ENCODE results near the gene HEPHL1. TPM values are rescaled to one million over a fixed set of nuclear protein-coding genes. Genes with fewer than 3 reads are reported as not detected.

The HEPHL1 gene
- total RNA-seq, 1 experiment from 2014 or later = not detected

GRCh38 chr11:94139416-94139815 lies 118.3 kb downstream of the HEPHL1 start:
- DNase-seq = no peak
- Histone ChIP-seq H3K9me3 (replicated peaks) (no peaks in the 10 kb centered on the region), H3K4me3 (no peak overlapping the region), H3K36me3 (no peaks in the 10 kb centered on the region), H3K27ac (no peak overlapping the region), H3K4me1 (peaks cover 22% of the 10 kb centered on the region), H3K27me3 (no peaks in the 10 kb centered on the region)

DNA sequence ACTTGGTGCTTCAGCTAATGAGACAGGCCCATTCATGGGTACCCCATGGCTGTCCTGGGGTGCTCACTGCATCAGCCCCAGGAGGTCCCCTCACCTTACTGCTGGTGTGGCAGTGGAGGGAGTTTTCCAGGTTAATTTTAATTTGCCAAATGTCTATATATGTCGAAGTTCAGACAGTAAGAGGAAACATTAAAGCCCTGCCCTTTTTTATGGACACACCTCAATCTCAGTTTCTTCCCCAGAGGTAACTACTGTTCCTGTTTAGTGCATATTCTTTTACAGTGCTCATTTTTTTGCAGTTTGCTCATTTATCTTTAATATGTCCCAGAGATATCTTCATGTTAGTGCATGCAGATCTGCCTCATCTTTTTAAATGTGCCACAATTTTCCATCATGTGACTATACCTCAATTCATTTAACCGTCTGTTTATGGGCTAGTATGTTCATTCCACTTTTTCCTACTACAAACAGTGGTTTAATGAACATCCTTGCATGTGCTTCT lies 119.1 kb downstream of the HEPHL1 start:
- peaks cover 16% of the 10 kb centered on the region for H3K4me1 ChIP-seq
- H3K36me3 ChIP-seq = no peaks in the 10 kb centered on the region
- no peak for DNase-seq
- H3K9me3 ChIP-seq (replicated peaks) = no peaks in the 10 kb centered on the region
- H3K4me3 ChIP-seq = no peak overlapping the region
- no peak overlapping the region for H3K27ac ChIP-seq
- no peaks in the 10 kb centered on the region for H3K27me3 ChIP-seq

GRCh38 chr11:94141511-94142307 lies 120.6 kb downstream of the HEPHL1 start:
- peaks cover 7% of the 10 kb centered on the region; the same call in 1 of the 2 replicates for H3K4me1 ChIP-seq
- no peak overlapping the region for H3K27ac ChIP-seq

DNA sequence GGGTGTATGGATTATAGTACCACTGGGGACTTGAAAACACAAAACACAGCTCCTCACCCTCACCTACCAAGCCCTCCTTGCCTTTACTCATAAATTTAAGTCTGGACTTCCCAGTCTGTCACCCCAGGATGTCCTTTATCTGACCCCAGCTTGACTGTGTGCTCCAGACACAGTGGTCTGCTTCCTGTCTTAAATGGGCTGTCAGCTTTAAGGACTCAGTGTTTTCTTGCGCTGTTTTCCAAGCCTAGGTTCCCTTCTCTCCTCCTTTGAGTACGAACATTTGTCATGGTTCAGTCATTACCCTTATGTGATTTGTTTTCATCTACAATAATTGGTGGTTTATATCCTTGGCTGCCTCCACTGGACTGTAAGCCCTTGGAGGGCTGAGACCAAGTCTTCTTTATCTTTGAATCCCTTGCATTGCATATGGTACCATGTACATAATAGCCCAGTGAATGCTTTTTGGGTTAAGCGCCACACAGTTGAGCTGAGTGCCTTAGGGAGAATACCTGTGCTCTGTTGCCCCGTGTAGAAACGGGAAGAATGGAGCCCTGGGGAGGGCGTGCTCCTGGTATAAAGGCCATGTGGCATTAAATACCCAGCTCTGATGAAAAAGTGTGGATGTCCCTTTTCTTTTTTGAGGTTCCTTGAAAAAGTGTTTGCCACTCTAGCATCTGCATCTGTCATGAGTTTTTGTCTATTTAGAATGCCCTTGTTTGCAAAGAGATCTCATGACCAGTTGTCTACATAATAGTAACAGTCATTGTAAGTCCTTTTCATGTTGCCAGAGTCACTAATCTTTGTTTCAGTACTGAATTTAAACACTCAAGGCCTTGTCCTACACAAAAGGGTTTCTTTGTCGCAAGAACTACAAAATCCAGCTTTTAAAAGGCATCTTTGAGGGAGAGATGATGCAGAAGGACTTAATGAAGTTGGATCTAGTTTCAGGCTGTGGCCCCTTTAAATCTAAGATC lies 121.4 kb downstream of the HEPHL1 start:
- Histone ChIP-seq H3K36me3 (no peaks in the 10 kb centered on the region), H3K4me3 (no peak overlapping the region), H3K4me1 (peaks cover 7% of the 10 kb centered on the region; the same call in 1 of the 2 replicates), H3K27ac (no peak overlapping the region), H3K9me3 (replicated peaks) (no peaks in the 10 kb centered on the region), H3K27me3 (no peaks in the 10 kb centered on the region)
- DNase-seq = no peak

More at GRCh38 chr11:94141511-94142307, 120.6 kb downstream of the HEPHL1 start:
- Histone ChIP-seq H3K36me3 (no peaks in the 10 kb centered on the region), H3K4me3 (no peak overlapping the region), H3K27me3 (no peaks in the 10 kb centered on the region), H3K9me3 (replicated peaks) (no peaks in the 10 kb centered on the region)
- no peak for DNase-seq

DNA sequence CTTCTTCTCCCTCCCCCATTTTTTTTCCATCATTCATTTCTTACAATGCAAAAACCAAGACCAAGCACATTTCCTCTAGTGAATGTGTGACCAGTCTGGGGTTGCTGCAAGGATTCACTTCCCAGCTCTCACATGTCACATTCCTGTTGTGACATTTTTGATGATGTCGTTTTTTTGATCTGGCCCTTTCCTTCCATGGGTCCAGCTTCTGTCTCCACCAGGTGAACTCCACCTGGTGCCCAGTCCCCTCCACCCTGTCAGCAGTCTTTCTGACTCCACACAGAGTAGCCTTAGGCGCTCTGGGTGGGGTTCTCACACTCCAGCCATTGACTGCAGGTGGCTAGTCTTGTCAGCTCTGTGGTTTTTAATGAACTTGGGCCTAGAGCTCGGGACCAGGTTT lies 123.1 kb downstream of the HEPHL1 start:
- Histone ChIP-seq H3K4me1 (peaks cover 7% of the 10 kb centered on the region; the same call in 1 of the 2 replicates), H3K36me3 (no peaks in the 10 kb centered on the region), H3K27ac (no peak overlapping the region), H3K9me3 (replicated peaks) (no peaks in the 10 kb centered on the region), H3K4me3 (no peak overlapping the region), H3K27me3 (no peaks in the 10 kb centered on the region)
- no peak for DNase-seq

- no peak overlapping the region for H3K4me3 ChIP-seq
- H3K4me1 ChIP-seq = peaks cover 7% of the 10 kb centered on the region; the same call in 1 of the 2 replicates
- H3K9me3 ChIP-seq (replicated peaks) = no peaks in the 10 kb centered on the region
- H3K27me3 ChIP-seq = no peaks in the 10 kb centered on the region
- H3K36me3 ChIP-seq = no peaks in the 10 kb centered on the region
- H3K27ac ChIP-seq = no peak overlapping the region
- no peak for DNase-seq
Observed at GRCh38 chr11:94144664-94145063, 123.5 kb downstream of the HEPHL1 start.

- Histone ChIP-seq H3K27me3 (no peaks in the 10 kb centered on the region), H3K36me3 (no peaks in the 10 kb centered on the region), H3K4me3 (no peak overlapping the region), H3K27ac (no peak overlapping the region), H3K9me3 (replicated peaks) (no peaks in the 10 kb centered on the region), H3K4me1 (peaks cover 7% of the 10 kb centered on the region; the same call in 1 of the 2 replicates)
- DNase-seq = no peak
Observed at GRCh38 chr11:94145431-94145830, 124.3 kb downstream of the HEPHL1 start.

- no peaks in the 10 kb centered on the region for H3K36me3 ChIP-seq
- peaks cover 7% of the 10 kb centered on the region; the same call in 1 of the 2 replicates for H3K4me1 ChIP-seq
- DNase-seq = no peak
- no peaks in the 10 kb centered on the region for H3K27me3 ChIP-seq
- no peaks in the 10 kb centered on the region for H3K9me3 ChIP-seq (replicated peaks)
- no peak overlapping the region for H3K27ac ChIP-seq
- no peak overlapping the region for H3K4me3 ChIP-seq
Observed at GRCh38 chr11:94145916-94146315, 124.8 kb downstream of the HEPHL1 start.

GRCh38 chr11:94147433-94147845 lies 126.3 kb downstream of the HEPHL1 start:
- H3K27me3 ChIP-seq = no peaks in the 10 kb centered on the region
- no peak for DNase-seq
- no peaks in the 10 kb centered on the region for H3K36me3 ChIP-seq
- H3K27ac ChIP-seq = no peak overlapping the region
- no peak overlapping the region for H3K4me3 ChIP-seq
- H3K4me1 ChIP-seq = peaks cover 3% of the 10 kb centered on the region
- H3K9me3 ChIP-seq (replicated peaks) = no peaks in the 10 kb centered on the region

GRCh38 chr11:94148189-94148588 lies 127.0 kb downstream of the HEPHL1 start:
- H3K36me3 ChIP-seq = no peaks in the 10 kb centered on the region
- H3K4me3 ChIP-seq = no peak overlapping the region
- H3K27me3 ChIP-seq = no peaks in the 10 kb centered on the region
- no peaks in the 10 kb centered on the region for H3K9me3 ChIP-seq (replicated peaks)
- H3K4me1 ChIP-seq = peaks cover 4% of the 10 kb centered on the region
- H3K27ac ChIP-seq = no peak overlapping the region
- DNase-seq = no peak

- Histone ChIP-seq H3K36me3 (no peaks in the 10 kb centered on the region), H3K27ac (no peak overlapping the region), H3K4me3 (no peak overlapping the region), H3K4me1 (peaks cover 4% of the 10 kb centered on the region), H3K27me3 (no peaks in the 10 kb centered on the region), H3K9me3 (replicated peaks) (no peaks in the 10 kb centered on the region)
- no peak for DNase-seq
Observed at GRCh38 chr11:94149431-94150017, 128.4 kb downstream of the HEPHL1 start.

DNA sequence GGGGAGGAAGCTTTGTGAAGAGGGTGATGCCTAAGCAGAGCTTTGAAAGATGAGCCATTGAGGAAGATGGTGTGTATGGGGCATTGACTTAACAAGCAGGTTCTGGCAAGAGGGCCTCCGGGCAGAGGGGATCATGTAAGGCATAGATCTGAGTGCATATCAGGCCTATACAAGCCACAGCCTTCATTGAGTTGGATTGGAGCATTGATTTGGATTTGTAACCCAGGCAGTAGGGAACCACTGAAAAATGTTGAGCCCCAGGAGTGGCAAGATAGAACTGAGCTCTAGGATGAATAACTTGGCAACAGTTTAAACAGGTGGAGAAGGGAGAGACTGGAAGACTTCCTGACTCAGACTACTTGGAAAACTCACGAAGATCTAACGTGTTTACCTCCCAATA lies 128.9 kb downstream of the HEPHL1 start:
- H3K27me3 ChIP-seq = no peaks in the 10 kb centered on the region
- no peak for DNase-seq
- no peak overlapping the region for H3K27ac ChIP-seq
- peaks cover 4% of the 10 kb centered on the region for H3K4me1 ChIP-seq
- no peak overlapping the region for H3K4me3 ChIP-seq
- H3K36me3 ChIP-seq = no peaks in the 10 kb centered on the region
- no peaks in the 10 kb centered on the region for H3K9me3 ChIP-seq (replicated peaks)

- Histone ChIP-seq H3K4me1 (peaks cover 4% of the 10 kb centered on the region), H3K27me3 (no peaks in the 10 kb centered on the region), H3K4me3 (no peak overlapping the region), H3K9me3 (replicated peaks) (no peaks in the 10 kb centered on the region), H3K27ac (no peak overlapping the region), H3K36me3 (no peaks in the 10 kb centered on the region)
- no peak for DNase-seq
Observed at GRCh38 chr11:94150704-94151685, 129.8 kb downstream of the HEPHL1 start.
